PFSK-1 (cell line): ENCODE results near the gene RBBP8.

ENCODE experiments used
- FOXP2 ChIP-seq: optimal IDR thresholded peaks from 2 replicates; pipeline ENCODE3; 2011; ENCODE audit warnings: borderline replicate concordance, control low read depth, inconsistent platforms; ENCODE audit not compliant: insufficient read depth; ENCODE audit errors: extremely low read length, extremely low read depth
- POLR2AphosphoS5 ChIP-seq: IDR thresholded peaks from 2 replicates; pipeline ENCODE4 v1.6.1; 2012; ENCODE audit warnings: low read depth, mild to moderate bottlenecking, control low read depth, low read length, moderate library complexity
- REST ChIP-seq, 2 experiments: IDR thresholded peaks; 2 replicates each; pipeline versions ENCODE4 v1.6.1 to v1.8.0; 2011 to 2012; ENCODE audit warnings: low read depth in 2 of 2, low read length in 2 of 2, control low read depth in 1 of 2, inconsistent platforms in 1 of 2, mild to moderate bottlenecking in 1 of 2, moderate library complexity in 1 of 2; ENCODE audit not compliant: insufficient read depth in 1 of 2
- SIN3A ChIP-seq: IDR thresholded peaks from 2 replicates; pipeline ENCODE4 v1.6.1; 2012; ENCODE audit warnings: mild to moderate bottlenecking, low read length, moderate library complexity, borderline replicate concordance; ENCODE audit not compliant: insufficient read depth
- TAF1 ChIP-seq: IDR thresholded peaks from 2 replicates; pipeline ENCODE4 v1.6.1; 2012; ENCODE audit warnings: low read length, control low read depth, borderline replicate concordance; ENCODE audit not compliant: insufficient read depth

- TF ChIP-seq TAF1 (no peak), REST (IDR thresholded peaks at IDR 0.05; ENCODE audit: insufficient read depth in 1 of 2, low read depth in 2 of 2, low read length in 2 of 2) (no peak), POLR2AphosphoS5 (no peak), FOXP2 (no peak), SIN3A (no peak)
Measured at GRCh38 chr18:23053776-23054457, 120.8 kb downstream of the RBBP8 start.
